ENCODE measurements around the gene SH3BP2.

Gene SH3BP2

DNA sequence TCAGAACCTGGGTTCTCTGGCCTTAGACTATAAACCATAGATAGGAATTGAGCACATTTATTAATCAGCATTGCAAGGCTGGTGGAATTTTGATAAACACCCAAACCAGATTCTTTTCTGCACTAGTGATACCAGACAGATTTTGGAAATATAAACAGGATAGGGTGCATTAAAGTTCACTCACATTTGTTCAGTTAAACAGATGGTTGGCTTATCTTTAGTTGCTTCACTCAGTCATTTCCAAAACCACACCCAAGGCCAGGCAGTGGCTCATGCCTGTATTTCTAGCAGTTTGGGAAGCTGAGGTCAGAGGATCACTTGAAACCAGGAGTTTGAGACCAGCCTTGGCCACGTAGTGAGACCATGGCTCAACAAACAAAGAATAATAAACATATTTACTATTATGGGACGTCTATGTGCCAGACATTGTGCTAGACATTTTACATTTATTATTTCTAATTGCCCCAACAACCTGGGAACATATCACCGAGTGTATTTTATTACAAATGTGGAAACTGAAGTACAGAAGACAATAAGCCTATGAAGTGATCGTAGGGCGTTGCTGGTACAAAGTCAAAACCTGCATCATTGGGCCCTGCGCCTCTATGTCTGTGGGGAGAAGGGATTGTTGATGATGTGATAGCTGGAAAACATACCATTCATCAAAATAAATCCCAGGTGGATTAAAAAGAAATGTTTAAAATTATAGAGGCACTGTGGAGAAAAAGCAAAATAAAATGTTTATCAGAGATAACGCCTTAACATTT, 65.7 kb downstream of the SH3BP2 start:
- no peak for DNase-seq

DNA sequence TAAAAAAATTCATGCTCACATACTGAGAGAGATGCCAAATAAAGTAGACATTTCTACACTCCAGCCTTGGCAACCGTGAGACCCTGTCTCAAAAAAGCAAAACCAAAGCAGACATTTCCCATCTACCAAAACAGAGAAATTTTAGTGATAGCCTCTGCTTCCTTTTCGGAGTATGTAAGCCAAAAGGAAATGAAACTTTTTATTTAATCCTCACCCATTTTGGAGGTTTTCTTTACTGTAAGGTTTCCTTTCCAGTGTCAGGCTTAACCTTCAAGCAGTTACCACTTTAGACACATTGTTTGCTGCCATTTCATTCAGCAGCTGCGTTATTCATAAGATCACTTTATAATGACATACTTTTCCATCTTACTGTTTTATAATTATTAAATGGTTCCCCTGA, 66.6 kb downstream of the SH3BP2 start:
- DNase-seq: no peak

DNA sequence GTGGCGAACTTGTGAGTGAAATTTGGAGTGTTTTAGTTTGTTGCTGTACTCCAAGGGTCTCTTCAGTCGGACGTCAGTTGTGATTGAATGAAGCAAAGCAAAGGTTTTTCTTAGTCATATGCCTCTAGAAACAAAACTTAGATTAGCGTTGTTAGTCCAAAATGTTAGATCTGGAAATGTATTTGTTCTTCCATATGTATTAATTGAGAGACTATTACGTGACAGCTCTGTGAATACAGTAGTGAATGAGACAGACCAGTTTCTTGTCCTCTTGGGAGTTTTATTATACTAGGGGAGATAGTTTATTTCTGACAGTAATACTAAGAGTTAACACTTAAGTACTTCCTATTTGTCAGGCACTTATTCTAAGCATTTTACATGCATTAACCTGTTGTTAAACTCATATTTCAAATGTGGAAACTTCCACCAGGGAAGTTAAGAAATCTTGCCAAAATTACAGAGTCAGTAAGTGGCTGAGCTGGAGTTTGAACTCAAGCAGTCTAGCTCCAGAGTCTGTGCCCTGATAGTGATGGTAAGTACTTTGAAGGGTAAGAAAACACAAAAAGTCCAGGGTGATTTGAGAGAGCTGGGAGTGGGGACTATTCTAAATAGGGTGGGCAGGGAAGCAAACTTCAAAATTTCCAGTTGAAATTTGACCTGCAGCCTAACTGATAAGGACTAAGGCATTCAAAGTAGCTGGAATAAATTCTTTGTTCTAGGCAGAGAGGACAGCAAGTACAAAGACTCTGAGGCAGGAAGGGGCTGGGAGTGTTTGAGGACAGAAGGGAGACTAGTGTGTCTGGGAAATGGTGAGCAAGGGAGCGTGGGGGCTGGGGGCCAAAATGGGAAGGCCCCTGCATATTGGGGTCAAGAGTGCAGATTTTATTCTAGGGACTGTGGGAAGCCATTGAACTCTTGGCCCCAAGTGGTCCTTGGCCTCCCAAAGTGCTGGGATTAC, 67.8 kb downstream of the SH3BP2 start:
- no peak for DNase-seq

DNA sequence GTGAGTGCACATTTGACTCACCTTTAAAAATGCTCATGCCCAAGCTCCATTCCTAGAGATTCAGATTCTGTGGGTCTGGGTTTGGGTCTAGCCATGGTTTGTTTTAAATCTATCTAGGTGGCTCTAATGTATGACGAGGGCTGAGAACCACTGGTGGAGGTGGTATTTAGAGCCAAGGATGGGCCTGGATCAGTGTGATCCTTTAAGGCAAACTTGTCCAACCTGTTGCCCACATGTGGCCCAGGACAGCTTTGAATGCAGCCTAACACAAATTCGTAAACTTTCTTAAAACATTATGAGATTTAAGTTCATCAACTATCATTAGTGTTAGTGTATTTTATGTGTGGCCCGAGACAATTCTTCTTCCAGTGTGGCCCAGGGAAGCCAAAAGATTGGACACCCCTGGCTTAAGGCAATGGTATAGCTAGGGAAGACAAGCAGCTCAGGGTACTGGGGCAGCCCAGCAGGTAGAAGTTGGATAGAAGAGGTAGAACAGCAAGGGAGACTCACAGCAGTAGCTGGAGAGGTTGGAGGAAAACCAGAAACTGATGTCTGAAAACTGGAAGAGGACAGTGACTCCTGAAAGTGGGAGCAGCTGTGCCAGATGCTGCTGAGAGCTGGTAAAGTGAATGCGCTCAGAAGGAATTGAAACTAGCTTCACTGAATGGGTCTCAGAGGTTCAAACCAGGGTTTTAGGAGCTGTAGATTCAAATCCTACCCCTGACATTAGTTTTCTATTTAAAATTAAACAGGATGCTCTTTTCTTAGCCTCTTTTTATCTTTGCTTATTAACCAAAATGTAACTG, 68.9 kb downstream of the SH3BP2 start:
- no peak for DNase-seq

DNA sequence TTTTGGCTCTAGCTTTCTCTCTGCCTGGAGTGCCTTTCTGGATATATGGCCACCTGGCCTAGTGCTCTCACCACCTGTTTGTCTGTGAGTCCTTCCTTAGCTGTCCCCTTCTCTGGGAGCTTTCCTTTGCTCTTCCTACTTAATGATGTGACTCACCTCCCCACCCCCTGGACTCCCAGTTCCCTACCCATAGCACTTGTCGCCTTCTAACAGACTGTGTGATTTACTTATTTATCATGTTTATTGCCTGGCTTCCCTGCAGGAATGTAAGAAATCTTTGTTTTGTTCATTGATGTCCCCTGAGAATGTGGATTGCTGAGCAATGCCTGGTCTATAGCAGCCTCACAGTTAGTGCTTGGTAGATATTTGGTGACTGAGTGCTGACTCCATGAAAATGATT, 69.6 kb downstream of the SH3BP2 start:
- DNase-seq: peak; percentile 49

DNA sequence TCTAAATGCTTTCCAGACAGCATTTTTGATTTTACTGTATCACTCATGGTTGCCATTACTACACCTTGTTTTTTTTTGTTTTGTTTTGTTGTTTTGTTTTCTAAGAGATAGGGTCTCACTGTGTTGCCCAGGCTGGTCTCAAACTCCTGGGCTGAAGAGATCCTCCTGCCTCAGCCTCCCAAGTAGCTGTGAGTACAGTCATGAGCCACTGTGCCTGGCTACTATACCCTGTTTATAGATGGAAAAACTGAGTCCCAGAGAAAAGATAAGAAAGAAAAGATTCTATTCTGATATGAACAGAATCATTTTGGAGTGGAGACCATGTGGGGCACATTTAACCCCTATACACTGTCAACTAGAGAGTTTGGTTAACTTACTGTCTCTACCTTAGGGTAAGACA, 70.8 kb downstream of the SH3BP2 start:
- no peak for DNase-seq

DNA sequence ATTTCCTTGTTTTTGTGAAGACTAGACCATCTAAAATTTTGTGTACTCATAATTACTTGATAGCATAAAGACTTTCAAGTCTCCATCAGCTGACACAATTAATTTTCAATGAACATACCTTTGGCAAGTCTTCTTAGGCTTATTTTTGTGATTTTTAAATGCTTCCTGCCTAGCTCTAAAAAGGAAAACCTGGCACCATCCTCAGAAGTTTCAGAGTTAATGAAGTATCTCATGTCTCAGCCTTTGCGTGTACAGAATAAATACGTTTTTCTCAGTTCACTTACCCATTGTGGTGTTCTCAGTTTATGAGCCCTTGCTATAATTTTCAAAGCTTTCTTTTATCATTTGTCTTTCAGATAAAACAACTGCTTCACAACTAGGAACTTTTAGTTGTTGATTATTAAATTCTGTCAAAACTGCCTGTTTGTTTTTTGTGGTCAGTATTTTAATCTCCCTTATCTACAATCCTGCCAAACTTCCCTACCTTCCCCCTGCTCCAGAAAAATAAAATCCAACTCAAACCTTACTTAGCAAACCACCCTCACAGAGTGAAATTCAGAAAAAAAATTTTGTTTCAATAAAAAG, 72.4 kb downstream of the SH3BP2 start:
- DNase-seq: no peak

DNA sequence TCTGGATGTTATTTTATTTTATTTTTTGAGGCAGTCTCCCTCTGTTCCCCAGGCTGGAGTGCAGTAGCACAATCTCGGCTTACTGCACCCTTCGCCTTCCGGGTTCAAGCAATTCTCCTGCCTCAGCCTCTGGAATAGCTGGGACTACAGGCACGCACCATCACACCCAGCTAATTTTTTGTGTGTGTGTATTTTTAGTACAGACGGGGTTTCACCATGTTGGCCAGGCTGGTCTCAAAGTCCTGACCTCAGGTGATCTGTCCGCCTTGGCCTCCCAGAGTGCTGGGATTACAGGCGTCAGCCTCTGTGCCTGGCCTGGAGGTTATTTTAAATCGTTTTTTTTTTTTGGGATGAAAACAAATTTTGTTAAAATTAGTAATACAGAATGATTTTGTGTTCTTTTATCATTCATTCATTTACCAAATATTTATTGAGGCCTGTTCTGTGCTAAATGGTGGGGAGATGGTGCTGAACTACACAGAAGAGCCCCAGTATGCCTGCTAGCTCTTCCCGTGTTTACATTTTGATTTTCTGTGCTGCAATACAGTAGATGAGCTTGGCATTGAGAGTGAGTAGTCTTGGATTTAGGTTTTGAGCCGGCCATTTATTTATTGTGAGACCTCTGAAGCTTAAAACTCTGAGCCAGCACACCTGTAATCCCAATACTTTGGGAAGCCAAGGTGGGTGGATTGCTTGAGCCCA, 73.4 kb downstream of the SH3BP2 start:
- DNase-seq: no peak

DNA sequence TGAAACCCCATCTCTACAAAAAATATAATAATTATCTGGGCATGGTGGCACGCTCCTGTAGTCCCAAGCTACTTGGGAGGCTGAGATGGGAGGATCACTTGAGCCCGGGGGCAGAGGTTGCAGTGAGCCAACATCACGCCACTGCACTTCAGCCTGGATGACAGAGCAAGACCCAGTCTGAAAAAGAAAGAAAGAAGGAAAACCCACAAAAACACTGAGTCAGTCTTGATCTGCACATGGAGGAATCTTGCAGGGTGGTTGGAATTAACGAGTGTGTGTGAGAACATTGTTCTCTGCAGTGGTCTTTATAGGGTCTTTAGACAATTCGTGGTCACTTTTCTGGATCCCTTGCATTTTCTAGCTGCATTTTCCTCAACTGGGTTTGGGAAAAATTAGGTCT, 74.0 kb downstream of the SH3BP2 start:
- DNase-seq: no peak

DNA sequence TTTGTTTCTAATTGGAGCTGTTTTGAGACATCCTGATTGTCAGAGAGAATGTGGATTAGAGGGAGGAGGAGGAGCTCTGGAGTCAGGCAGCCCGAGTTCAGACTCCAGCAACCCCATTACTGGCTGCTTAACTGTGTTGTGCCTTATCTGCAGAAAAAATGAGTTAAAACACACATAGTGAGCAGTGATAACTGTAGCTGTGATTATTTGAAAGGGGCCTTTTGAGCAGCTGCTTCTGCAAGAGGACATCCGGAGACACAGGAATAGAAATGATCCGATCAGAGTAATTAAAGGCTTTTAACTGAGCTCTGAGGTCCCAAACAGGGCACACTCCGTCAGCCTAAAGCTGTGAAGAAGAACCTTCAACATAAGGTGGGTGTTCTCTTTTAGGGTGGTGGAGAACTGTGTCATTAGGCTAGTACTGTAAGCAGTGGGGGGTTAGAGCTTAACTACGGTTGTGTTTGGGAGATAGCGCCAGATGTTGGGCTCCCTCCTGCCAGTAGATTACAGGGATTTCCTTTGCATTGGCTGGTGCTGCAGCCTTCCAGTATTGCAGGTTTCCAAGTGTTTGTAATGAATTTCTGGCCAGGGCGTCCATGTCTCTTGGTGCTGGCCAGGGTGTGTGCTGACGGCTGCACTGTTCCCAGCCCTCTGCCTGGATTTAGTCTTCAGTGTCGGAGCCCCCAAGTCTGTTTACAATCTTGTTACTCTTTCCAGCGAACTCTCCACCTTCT, 75.0 kb downstream of the SH3BP2 start:
- DNase-seq: no peak

DNA sequence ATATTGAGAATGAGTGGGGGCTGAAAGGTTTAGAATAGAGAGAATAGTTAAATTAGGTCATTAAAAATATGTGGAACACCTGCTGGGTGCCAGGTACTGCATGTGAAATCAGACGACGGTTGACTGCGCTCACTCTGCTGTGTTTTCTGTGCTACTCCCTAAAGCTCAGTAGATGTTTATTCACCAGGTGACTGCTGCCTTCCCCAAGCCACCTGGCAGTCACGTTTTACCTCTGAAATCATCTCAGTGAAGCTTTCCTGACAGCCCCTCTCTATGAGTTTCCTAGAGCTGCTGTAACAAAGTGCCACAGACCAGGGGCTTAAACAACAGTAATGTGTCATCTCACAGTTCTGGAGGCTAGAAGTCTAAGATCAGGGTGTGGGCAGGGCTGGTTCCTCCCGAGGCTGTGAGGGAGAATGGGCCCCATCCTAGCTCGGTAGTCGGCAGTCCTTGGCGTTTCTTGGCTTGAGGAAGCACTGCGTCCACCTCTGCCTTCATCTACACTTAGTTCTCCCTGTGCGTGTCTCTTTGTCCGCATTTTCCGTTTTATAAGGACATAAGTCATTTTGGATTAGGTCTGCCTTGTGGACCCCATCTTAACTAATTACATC, 76.1 kb downstream of the SH3BP2 start:
- DNase-seq: no peak

DNA sequence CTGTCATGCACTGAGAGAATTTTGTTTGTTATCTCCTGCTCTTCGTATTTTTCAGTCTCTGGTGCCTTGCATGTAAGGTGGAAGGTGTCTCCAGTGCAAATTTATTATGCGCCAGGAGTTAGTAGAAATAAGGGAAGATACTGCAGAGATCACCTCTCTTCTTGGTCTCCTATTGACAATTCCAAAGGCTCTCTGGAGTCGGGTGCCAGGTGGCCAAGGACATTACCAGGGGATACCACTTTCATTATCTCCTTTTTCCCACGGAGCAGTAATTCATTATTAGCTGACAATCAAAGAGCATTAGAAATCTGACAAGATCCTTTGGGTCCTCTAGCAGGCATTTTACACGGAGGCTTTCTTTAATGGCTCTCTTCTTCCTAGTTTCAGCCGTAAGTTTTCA, 76.8 kb downstream of the SH3BP2 start:
- DNase-seq: no peak

DNA sequence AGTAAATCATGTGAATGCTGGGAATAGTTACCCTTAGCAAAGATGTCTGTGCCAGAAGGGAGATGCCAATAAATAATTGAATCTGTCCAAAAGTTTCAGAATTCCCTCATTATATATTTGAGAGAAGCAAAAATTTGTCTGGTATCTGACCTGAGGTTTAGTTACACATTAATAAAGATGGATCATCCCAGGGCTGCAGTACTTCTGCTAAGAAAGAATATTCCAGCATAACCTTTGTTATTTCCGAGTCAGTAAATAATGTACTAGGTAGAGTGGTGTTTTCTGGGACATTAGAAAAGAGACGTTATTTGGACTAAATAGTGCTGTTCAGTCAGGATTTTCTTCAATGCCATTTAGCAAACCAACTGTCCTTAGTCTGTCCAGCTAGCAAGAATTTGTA, 77.2 kb downstream of the SH3BP2 start:
- DNase-seq: no peak

DNA sequence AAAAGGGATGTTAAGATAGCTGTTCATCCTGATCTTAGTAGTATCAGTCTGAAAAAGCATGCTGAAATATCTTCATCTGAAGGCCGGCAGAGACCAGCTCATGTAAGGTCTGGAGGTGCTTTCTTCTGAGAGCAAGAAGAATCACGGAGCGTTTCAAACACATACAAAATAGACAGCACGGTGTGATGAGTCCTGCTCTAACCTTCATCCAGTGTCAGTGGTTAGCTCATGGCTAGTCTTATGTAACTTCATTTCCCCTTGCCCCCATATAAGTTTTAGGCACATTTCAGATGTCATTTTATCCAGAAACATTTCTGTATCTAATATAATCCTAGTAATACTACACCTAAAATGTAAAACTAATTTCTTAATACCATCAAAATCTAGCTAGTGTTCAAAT, 78.6 kb downstream of the SH3BP2 start:
- DNase-seq: no peak

DNA sequence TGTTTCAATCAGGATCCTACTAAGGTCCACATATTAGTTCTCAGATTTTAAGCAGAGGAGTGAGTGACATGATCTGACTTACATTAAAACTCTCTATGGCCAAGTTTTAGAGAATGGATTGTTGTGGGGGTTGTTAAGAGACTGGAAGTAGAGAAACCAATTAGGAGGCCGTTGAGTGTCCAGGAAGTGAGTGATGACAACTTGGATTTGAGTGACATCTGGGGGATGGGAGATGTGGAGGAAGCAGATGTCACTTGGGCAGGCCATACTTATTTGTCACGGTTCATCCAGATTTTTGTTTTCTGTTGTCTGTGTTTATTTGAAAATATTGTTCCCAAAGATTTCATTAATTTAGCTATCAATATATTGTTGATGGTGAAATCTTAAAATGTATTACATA, 79.0 kb downstream of the SH3BP2 start:
- DNase-seq: no peak

DNA sequence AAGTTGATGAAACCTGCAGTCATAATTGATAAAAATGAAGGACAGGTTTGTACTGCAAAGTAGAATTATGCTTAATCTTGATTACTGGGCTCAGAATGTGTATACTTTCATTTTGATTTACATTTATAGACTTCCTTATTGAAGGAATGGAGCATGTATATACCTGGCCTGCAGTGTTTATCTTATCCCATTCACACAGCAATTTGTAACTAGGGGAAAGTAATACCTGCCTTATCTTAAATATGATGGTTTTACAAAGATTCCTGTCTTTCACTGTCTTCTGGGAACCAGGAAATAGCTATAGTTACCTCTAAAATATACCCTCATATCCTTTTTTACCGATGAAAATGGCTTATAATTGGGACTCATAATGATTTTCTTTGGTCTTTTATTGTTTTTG, 80.4 kb downstream of the SH3BP2 start:
- no peak for DNase-seq

DNA sequence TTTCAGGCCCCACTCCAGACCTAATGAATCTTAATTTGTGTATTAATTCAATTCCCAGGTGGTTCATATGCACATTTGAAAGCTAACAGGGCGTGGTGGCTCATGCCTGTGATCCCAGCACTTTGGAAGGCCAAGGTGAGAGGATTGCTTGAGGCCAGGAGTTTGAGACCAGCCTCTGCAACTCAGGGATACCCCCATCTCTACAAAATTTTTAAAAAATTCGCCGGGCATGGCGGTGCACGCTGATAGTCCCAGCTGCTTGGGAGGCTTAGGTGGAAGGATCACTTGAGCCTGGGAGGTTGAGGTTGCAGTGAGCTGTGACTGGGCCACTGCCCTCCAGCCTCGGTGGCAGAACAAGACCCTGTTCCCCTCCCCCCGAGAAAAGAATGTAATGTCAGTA, 82.0 kb downstream of the SH3BP2 start:
- no peak for DNase-seq

DNA sequence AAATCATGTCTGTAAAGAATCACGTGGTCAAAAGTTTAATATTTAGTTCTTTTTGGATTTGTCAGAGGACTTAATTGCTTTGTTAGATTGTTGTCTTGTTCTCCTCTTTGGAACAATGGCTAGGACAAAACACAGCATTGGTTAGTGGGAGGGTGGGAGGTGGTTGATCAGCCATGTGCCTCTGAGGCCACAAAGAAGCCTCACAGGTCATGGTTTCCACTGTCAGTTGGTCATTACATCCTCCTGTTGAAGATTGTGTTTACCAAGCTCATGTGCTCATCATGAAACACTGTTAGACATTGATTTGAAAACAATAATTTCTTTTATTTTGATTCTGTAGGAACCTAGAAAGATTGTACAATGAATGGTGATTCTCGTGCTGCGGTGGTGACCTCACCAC, 82.7 kb downstream of the SH3BP2 start:
- no peak for DNase-seq

DNA sequence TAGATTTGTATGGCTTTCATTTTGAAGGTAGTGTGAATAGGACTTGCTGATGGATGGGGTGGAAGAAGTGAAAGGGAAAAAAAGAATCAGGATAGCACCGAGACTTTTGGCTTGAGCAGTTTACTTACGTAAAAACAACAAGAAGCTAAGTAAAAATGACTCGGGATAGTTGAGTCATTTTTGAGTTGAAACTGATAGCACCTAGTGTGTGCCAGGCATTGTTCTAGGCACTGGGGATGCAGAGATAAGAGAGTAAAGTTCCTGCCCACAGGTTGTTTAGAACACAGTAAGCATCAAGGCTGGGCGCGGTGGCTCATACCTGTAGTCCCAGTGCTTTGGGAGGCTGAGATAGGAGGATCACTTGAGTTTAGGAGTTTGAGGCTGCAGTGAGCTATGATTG, 85.5 kb downstream of the SH3BP2 start:
- no peak for DNase-seq

DNA sequence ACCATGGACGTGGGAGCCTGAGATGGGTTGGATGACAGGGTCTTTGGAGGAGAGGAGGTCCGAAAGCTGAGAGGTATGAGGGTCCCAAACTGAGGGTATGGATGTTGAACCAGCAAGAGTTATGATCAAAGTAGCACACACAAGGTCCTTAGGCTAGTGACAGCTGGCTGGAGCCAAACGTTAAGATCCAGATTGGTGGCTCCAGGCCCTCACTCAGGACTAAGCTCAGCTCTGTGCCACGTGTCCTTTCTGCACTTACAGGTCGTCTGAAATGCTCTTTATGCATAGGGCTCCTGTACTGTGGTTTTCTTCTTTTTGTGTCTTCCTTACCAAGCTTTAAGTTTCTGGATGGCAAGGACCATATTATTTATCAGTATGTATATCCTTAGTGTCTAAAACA, 86.1 kb downstream of the SH3BP2 start:
- no peak for DNase-seq

DNA sequence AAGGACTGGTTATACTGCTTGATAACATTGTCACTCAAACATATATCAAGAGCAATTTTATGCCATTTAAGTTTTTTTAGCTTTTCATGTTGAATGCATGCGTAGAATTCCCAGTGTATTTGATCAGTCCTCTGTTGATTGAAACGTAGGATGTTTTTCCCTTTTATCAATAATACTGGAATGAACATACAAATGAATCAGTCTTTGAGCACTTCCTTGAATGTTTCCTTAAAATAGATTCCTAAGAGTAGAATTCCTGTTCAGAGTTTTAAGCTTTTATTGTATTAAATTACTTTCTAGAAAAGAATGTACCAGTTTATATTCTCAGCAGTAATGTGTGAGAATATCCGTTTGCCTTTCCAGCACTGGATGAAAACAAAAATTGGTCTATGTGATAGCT, 88.5 kb downstream of the SH3BP2 start:
- DNase-seq: no peak

All from fibroblast of skin of scalp (primary cell).